MCF 10A (cell line): ENCODE measurements around the gene ADAMTS19. TPM values are rescaled to one million over a fixed set of nuclear protein-coding genes. Genes with fewer than 3 reads are reported as not detected.

Experiments
- BruUV-seq: library from RNA; stranded (reverse); fragments of 400-500 nt; replicated peaks from 2 replicates; lab custom pipeline; 2021; lab: Mats Ljungman, UMichigan
- CTCF ChIA-PET: fragments of 300-600 bp; sonication (Branson Sonifier 250); formaldehyde crosslinking; extraction: SDS; loops from one replicate; lab custom pipeline; 2021; ENCODE audit warnings: antibody characterized with exemption, inconsistent platforms; lab: Yijun Ruan, JAX
- POLR2A ChIA-PET: fragments of 300-600, 350-650 bp; sonication (Branson Sonifier 250); formaldehyde crosslinking; extraction: SDS; loops from one replicate; lab custom pipeline; 2020; ENCODE audit warnings: antibody characterized with exemption, inconsistent platforms; lab: Yijun Ruan, JAX
- DNase-seq: peaks from one replicate; pipeline ENCODE4 v3.0.0-alpha.2; 2018; ENCODE audit not compliant: unreplicated experiment
- H3K27ac Mint-ChIP-seq: one replicate; pipeline ENCODE4 v1.8.0; 2022; ENCODE audit warnings: mild to moderate bottlenecking, low read depth, mixed read lengths; ENCODE audit not compliant: unreplicated experiment
- H3K27me3 Mint-ChIP-seq: one replicate; pipeline ENCODE4 v1.8.0; 2022; ENCODE audit warnings: mixed read lengths; ENCODE audit not compliant: insufficient read depth, unreplicated experiment
- H3K36me3 Mint-ChIP-seq: one replicate; pipeline ENCODE4 v1.8.0; 2022; ENCODE audit warnings: mild to moderate bottlenecking, moderate library complexity, mixed read lengths; ENCODE audit not compliant: insufficient read depth, unreplicated experiment
- H3K4me1 Mint-ChIP-seq: one replicate; pipeline ENCODE4 v1.8.0; 2022; ENCODE audit warnings: mixed read lengths; ENCODE audit not compliant: insufficient read depth, unreplicated experiment
- H3K4me3 Mint-ChIP-seq: one replicate; pipeline ENCODE4 v1.8.0; 2022; ENCODE audit warnings: mild to moderate bottlenecking, moderate library complexity, mixed read lengths; ENCODE audit not compliant: unreplicated experiment
- H3K9me3 Mint-ChIP-seq: one replicate; pipeline ENCODE4 v1.8.0; 2022; ENCODE audit warnings: mixed read lengths; ENCODE audit not compliant: unreplicated experiment
- CTCF ChIP-seq: fragments of 200-600 bp; IDR thresholded peaks from one replicate; pipeline ENCODE4 v1.8.0; 2022; ENCODE audit warnings: antibody characterized with exemption, mild to moderate bottlenecking; ENCODE audit not compliant: unreplicated experiment
- intact Hi-C: fragments of 100-400 bp; cut with micrococcal nuclease; formaldehyde crosslinking; loops from 2 replicates; pipeline ENCODE4 v1.14.1; 2022
- total RNA-seq: library from RNA; stranded (reverse); gene quantifications from 2 replicates; pipeline ENCODE4 v1.2.3, GENCODE V29; 2022

ADAMTS19 gene
- total RNA-seq, 1 experiment from 2014 or later, result not detected

- Mint-ChIP-seq H3K27me3 (peaks cover 16% of the 10 kb centered on the region), H3K4me1 (no peaks in the 10 kb centered on the region), H3K36me3 (no peaks in the 10 kb centered on the region), H3K9me3 (peaks cover 2% of the 10 kb centered on the region), H3K4me3 (no peak overlapping the region), H3K27ac (no peak overlapping the region)
- peak; percentile 74 for DNase-seq
- peak; percentile 60 for TF ChIP-seq CTCF
- intact Hi-C loops, result loop anchor here (1.0 to 10.0 kb wide), 4 partner anchors 227 to 1573 kb away; no protein-coding TSS in a partner anchor
- BruUV-seq, result no TSS peak
- POLR2A ChIA-PET, result no interaction called here
- CTCF ChIA-PET, result interaction anchor here (0.6 to 1.1 kb wide), 7 partner anchors 22 to 424 kb away, joined by 3 to 4 read pairs (median 3); no protein-coding TSS in a partner anchor
Measured at GRCh38 chr5:129541648-129542251, 81.7 kb downstream of the ADAMTS19 start.

- POLR2A ChIA-PET, result no interaction called here
- no peak for TF ChIP-seq CTCF
- BruUV-seq, result no TSS peak
- DNase-seq, result no peak
- H3K4me1 Mint-ChIP-seq, result no peaks in the 10 kb centered on the region
- intact Hi-C loops, result loop anchor here (10.0 kb wide), 2 partner anchors 642 to 1568 kb away; no protein-coding TSS in a partner anchor
- peaks cover 8% of the 10 kb centered on the region for H3K9me3 Mint-ChIP-seq
- H3K4me3 Mint-ChIP-seq, result no peak overlapping the region
- H3K27me3 Mint-ChIP-seq, result peaks cover under 1% of the 10 kb centered on the region
- no peak overlapping the region for H3K27ac Mint-ChIP-seq
- H3K36me3 Mint-ChIP-seq, result no peaks in the 10 kb centered on the region
- CTCF ChIA-PET, result interaction anchor here (0.6 kb wide), 1 partner anchor 147 kb away, joined by 3 read pairs; no protein-coding TSS in a partner anchor
Measured at GRCh38 chr5:129547137-129547536, 87.0 kb downstream of the ADAMTS19 start.

- peaks cover 38% of the 10 kb centered on the region for H3K27me3 Mint-ChIP-seq
- no TSS peak for BruUV-seq
- no peaks in the 10 kb centered on the region for H3K36me3 Mint-ChIP-seq
- H3K9me3 Mint-ChIP-seq, result no peaks in the 10 kb centered on the region
- H3K4me1 Mint-ChIP-seq, result no peaks in the 10 kb centered on the region
- TF ChIP-seq CTCF, result no peak
- DNase-seq, result no peak
- no peak overlapping the region for H3K27ac Mint-ChIP-seq
- ChIA-PET POLR2A (no interaction called here), CTCF (interaction anchor here (0.5 to 0.6 kb wide), 6 partner anchors 9 to 1446 kb away, joined by 3 to 4 read pairs (median 3); no protein-coding TSS in a partner anchor)
- intact Hi-C loops, result loop anchor here (10.0 kb wide), 1 partner anchor 380 kb away; no protein-coding TSS in a partner anchor
- no peak overlapping the region for H3K4me3 Mint-ChIP-seq
Measured at GRCh38 chr5:129554134-129554904, 94.2 kb downstream of the ADAMTS19 start.

- POLR2A ChIA-PET, result interaction anchor here (0.7 to 1.1 kb wide), 2 partner anchors 12 to 289 kb away, joined by 5 to 6 read pairs; no protein-coding TSS in a partner anchor
- H3K4me3 Mint-ChIP-seq, result no peak overlapping the region
- H3K9me3 Mint-ChIP-seq, result no peaks in the 10 kb centered on the region
- no peak overlapping the region for H3K27ac Mint-ChIP-seq
- CTCF ChIA-PET, result interaction anchor here (0.5 to 1.1 kb wide), 6 partner anchors 9 to 248 kb away, joined by 3 to 4 read pairs (median 3); no protein-coding TSS in a partner anchor
- no peaks in the 10 kb centered on the region for H3K36me3 Mint-ChIP-seq
- no peaks in the 10 kb centered on the region for H3K4me1 Mint-ChIP-seq
- TF ChIP-seq CTCF, result no peak
- DNase-seq, result no peak
- intact Hi-C loops, result no loop called here
- BruUV-seq, result no TSS peak
- peaks cover 44% of the 10 kb centered on the region for H3K27me3 Mint-ChIP-seq
Measured at GRCh38 chr5:129563585-129563984, 103.5 kb downstream of the ADAMTS19 start.
